ENCODE measurements around the gene ELL2. TPM values are rescaled to one million over a fixed set of nuclear protein-coding genes. Genes with fewer than 3 reads are reported as not detected.

Gene ELL2
- total RNA-seq, 1 donor from 2014 or later, result 4.6 TPM

DNA sequence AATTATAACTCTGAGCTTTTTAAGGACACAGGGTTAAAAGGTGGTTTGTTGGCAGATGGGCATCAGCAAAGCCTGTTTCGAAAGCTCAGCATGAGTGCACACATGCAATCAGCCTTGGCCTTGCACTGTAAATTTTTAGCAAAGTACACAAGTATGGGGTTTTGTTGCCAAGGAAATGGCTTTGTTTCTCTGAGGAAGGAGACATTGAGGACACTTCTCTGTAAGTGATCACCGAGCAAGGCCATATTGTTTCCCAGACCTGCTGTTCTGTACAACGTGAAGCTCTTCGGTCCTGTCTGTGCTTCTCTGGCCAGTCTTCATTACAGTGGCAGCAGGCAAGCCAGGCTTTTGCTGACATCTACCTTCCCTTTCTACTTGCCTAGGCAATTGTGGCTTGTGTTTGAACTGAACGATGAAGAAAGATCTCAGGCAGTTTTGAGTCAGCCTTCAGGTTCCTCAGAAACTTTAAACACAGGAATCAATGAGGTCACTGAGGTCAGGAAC, 111.2 kb downstream of the ELL2 start:
- H3K4me3 Mint-ChIP-seq, result no peak overlapping the region
- no peak overlapping the region for H3K27ac Mint-ChIP-seq (ENCODE audit: unreplicated experiment)
- H3K36me3 Mint-ChIP-seq (ENCODE audit: low read depth), result no peaks in the 10 kb centered on the region
- no peaks in the 10 kb centered on the region for H3K9me3 Mint-ChIP-seq
- no peak for TF ChIP-seq CTCF (conservative IDR thresholded peaks at IDR 0.05)
- no peak for DNase-seq (ENCODE audit: low read depth, low spot score)
- H3K27me3 Mint-ChIP-seq (ENCODE audit: low read depth), result no peaks in the 10 kb centered on the region
- peaks cover 3% of the 10 kb centered on the region for H3K4me1 Mint-ChIP-seq

- Mint-ChIP-seq H3K27ac (ENCODE audit: unreplicated experiment) (no peak overlapping the region), H3K36me3 (ENCODE audit: low read depth) (no peaks in the 10 kb centered on the region)
Measured at GRCh38 chr5:95848701-95849100, 113.0 kb downstream of the ELL2 start.

GRCh38 chr5:95847261-95847592, 114.4 kb downstream of the ELL2 start:
- no peak for DNase-seq (ENCODE audit: low read depth, low spot score)
- no peaks in the 10 kb centered on the region for H3K36me3 Mint-ChIP-seq (ENCODE audit: low read depth)
- no peaks in the 10 kb centered on the region for H3K9me3 Mint-ChIP-seq
- no peak for TF ChIP-seq CTCF (conservative IDR thresholded peaks at IDR 0.05)
- no peaks in the 10 kb centered on the region for H3K4me1 Mint-ChIP-seq
- H3K27me3 Mint-ChIP-seq (ENCODE audit: low read depth), result no peaks in the 10 kb centered on the region
- H3K4me3 Mint-ChIP-seq, result no peak overlapping the region
- no peak overlapping the region for H3K27ac Mint-ChIP-seq (ENCODE audit: unreplicated experiment)

More at GRCh38 chr5:95848701-95849100, 113.0 kb downstream of the ELL2 start:
- Mint-ChIP-seq H3K9me3 (no peaks in the 10 kb centered on the region), H3K4me1 (no peaks in the 10 kb centered on the region), H3K27me3 (ENCODE audit: low read depth) (no peaks in the 10 kb centered on the region), H3K4me3 (no peak overlapping the region)
- no peak for DNase-seq (ENCODE audit: low read depth, low spot score)
- TF ChIP-seq CTCF (conservative IDR thresholded peaks at IDR 0.05), result no peak

DNA sequence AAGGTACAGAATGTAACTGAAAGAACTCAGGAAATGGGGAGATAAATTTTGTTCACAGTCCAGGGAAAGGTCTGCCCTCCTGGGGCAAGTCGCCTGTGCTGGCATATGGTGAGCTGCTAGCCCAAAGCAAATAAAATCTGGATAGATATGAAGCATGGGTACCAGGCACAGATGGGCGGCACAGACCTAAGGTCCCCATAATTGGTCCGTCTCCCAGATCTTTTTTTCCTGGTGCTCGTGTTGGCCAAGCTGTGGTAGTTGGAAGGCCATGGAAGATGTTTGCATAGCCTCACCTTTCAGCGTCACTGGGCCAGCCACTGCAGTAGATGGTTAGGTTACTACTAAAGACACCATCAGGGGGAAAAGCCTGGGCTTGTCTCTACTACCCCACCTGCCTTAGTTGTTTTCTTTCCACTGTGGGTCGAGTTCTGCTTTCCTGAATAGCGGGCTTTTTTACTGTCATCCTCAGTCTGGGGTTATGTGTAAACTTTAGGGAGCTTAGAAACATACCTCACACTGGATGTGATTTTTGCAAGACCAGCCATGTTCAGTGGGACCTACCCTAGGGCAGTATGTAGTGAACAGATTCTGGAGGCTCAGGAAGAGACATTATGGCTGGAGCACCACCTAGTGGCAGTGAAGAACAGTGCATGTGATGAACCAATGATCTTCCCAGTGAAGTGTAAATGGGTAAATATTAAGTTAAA, 114.9 kb downstream of the ELL2 start:
- Mint-ChIP-seq H3K27me3 (ENCODE audit: low read depth) (no peaks in the 10 kb centered on the region), H3K27ac (ENCODE audit: unreplicated experiment) (no peak overlapping the region), H3K9me3 (no peaks in the 10 kb centered on the region), H3K4me3 (no peak overlapping the region), H3K36me3 (ENCODE audit: low read depth) (no peaks in the 10 kb centered on the region), H3K4me1 (no peaks in the 10 kb centered on the region)
- peak; percentile 65 for DNase-seq (ENCODE audit: low read depth, low spot score)
- TF ChIP-seq CTCF (conservative IDR thresholded peaks at IDR 0.05), result peak; percentile 94

GRCh38 chr5:95845391-95845790, 116.3 kb downstream of the ELL2 start:
- H3K4me3 Mint-ChIP-seq, result no peak overlapping the region
- H3K4me1 Mint-ChIP-seq, result no peaks in the 10 kb centered on the region
- no peaks in the 10 kb centered on the region for H3K9me3 Mint-ChIP-seq
- no peaks in the 10 kb centered on the region for H3K27me3 Mint-ChIP-seq (ENCODE audit: low read depth)
- peak overlapping the region; percentile 54 for H3K27ac Mint-ChIP-seq (ENCODE audit: unreplicated experiment)
- no peak for TF ChIP-seq CTCF (conservative IDR thresholded peaks at IDR 0.05)
- DNase-seq (ENCODE audit: low read depth, low spot score), result no peak
- no peaks in the 10 kb centered on the region for H3K36me3 Mint-ChIP-seq (ENCODE audit: low read depth)

All from neural crest cell (in vitro differentiated cells).